ENCODE data around the gene BPIFA2.

GRCh38 chr20:33192912-33193501, 25.0 kb downstream of the BPIFA2 start:
- no peak for TF ChIP-seq CTCF (conservative IDR thresholded peaks at IDR 0.05; ENCODE audit: low read depth, low read length)
- no peak for TF ChIP-seq BHLHE40 (IDR thresholded peaks at IDR 0.05; ENCODE audit: low read depth, low read length)
- TF ChIP-seq, protein P1, sequence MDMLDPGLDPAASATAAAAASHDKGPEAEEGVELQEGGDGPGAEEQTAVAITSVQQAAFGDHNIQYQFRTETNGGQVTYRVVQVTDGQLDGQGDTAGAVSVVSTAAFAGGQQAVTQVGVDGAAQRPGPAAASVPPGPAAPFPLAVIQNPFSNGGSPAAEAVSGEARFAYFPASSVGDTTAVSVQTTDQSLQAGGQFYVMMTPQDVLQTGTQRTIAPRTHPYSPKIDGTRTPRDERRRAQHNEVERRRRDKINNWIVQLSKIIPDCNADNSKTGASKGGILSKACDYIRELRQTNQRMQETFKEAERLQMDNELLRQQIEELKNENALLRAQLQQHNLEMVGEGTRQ (IDR thresholded peaks at IDR 0.05; ENCODE audit: low read depth, low read length): no peak

Data from IMR-90 (cell line).